T-helper 1 cell treated with Interleukin-12 subunit alpha and Interleukin-12 subunit beta and Interleukin-4 antibody, amounts not matched to agents 30 ng/mL and 1 ng/mL, for 36 hours (primary cell): ENCODE measurements around the gene AP3S1. TPM values are rescaled to one million over a fixed set of nuclear protein-coding genes. Genes with fewer than 3 reads are reported as not detected.
"Not testable (repeated sequence)": the region's sequence is repeated elsewhere in the genome, so short reads cannot be mapped to it uniquely, and the experiment has no call there.

Source experiments
- intact Hi-C: fragments of 100-400 bp; cut with micrococcal nuclease; formaldehyde crosslinking; loops from one replicate; pipeline ENCODE4 v1.15.1; 2024
- total RNA-seq: library from RNA; stranded (reverse); gene quantifications from 2 replicates; pipeline ENCODE4 v1.2.3, GENCODE V29; 2022

AP3S1 gene
- total RNA-seq, 1 donor from 2014 or later, result 43.7 TPM

DNA sequence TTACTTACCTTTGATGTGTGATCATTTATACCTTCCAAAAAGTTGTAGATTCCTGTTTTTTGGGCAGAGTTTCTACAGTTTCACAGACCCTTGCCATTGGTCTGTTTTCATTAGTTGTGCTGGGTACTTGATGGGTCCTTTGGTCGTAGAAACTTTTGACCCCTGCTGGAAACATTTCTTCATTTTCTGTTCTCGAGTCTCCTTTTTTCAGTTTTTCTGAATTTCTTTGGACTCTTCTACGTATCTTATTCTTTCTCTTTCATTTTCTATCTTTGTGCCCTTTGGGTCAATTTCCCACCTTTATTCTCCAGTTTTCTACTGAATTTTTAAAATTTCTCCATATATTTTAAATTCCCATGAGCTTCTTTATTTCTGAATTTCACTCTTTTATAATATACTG lies 16.7 kb downstream of the AP3S1 start:
- intact Hi-C loops, result no loop called here

GRCh38 chr5:115859378-115859777 lies 17.6 kb downstream of the AP3S1 start:
- intact Hi-C loops, result no loop called here

DNA sequence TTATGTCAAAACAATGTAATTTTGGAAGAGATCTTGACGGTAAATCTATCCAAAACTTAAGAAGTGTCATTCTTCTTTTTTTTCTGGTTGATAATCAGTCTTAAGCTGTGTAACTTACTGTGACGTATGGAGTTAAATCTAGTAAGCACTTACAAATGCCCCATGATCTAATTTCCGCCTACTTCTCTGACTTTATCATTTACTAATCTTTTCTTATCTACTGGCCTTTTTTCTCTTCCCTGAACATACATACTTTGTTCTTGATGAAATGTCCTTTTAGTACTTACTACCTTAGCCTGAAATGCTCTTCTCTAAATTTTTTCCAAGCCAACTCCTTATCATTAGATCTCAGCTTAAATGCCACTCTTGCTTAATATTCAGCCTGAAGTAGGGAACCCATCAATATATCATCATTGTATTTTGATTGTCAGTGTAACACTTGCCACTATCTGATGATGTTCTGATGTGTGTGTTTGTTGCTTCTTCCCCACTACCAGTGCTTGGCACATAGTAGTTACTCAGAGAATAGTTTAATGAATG lies 27.6 kb downstream of the AP3S1 start:
- intact Hi-C loops, result no loop called here

DNA sequence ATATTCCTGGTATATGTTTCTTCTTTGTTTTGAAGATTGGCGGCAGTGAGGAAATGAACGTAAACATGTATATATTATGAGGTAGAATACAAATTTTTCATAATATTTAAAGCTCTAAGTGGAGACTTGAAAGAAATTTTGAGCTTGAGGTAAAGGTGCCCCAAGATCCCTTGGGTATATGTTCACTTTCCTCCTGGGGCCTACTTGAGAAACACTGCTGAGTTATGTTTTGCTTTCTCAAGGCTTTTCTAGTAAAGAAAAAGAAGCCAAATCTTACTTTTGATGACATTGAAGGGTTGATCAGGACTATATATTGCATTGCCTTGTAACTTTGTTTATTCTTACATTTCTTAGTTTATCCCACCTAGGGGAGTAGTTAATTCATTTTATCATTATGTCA lies 30.7 kb downstream of the AP3S1 start:
- intact Hi-C loops, result no loop called here

GRCh38 chr5:115873392-115873791 lies 31.7 kb downstream of the AP3S1 start:
- intact Hi-C loops, result no loop called here

DNA sequence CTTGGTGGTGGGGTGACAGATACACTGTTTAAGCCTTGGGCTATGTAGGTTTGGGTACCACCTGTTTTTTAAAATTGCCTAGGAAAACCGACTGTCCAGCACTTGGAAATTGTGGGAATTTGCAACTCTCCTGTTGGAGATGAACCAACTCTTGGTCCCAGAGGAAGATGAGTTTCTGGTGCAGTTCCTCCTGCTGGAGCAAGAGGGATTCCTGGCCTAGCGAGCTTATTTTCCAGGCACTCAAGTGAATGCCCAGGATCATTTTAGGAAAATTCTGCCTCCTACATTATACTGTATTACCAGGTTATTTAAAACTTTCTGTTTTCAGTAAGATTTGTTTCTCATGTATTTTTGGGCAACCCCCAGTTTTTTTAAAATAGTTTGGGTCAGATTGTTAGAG lies 33.7 kb downstream of the AP3S1 start:
- intact Hi-C loops, result no loop called here

DNA sequence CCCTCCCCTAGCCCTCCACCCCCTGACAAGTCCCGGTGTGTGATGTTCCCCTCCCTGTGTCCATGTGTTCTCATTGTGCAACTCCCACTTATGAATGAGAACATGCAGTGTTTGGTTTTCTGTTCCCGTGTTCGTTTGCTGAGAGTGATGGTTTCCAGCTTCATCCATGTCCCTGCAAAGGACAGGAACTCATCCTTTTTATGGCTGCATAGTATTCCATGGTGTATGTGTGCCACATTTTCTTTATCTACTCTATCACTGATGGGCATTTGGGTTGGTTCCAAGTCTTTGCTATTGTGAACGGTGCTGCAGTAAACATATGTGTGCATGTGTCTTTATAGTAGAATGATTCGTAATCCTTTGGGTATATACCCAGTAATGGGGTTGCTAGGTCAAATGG lies 35.6 kb downstream of the AP3S1 start:
- intact Hi-C loops, result not testable (repeated sequence)

DNA sequence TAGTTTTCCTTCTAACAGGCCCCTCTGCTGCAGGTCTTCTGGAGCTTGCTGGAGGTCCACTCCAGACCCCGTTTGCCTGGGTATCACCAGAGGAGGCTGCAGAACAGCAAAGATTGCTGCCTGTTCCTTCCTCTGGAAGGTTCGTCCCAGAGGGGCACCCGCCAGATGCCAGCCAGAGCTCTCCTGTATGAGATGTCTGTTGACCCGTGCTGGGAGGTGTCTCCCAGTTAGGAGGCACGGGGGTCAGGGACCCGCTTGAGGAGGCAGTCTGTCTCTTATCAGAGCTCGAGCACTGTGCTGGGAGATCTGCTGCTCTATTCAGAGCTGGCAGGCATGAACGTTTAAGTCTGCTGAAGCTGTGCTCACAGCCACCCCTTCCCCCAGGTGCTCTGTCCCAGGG lies 40.7 kb downstream of the AP3S1 start:
- intact Hi-C loops, result not testable (repeated sequence)

GRCh38 chr5:115884704-115885103 lies 43.0 kb downstream of the AP3S1 start:
- intact Hi-C loops, result no loop called here

DNA sequence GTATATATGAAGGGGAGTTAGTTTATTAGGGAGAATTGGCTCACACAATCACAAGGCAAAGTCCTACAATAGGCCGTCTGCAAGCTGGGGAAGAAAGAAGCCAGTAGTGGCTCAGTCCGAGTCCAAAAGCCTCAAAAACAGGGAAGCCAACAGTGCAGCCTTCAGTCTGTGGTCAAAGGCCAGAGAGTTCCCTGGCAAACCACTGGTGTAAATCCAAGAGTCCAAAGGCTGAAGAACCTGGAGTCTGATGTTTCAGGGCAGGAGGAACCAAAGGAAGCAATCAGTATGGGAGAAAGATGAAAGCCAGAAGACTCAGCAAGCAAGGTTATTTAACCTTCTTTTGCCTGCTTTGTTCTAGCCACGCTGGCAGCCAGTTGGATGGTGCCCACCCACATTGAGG lies 43.5 kb downstream of the AP3S1 start:
- intact Hi-C loops, result not testable (repeated sequence)

- intact Hi-C loops, result loop anchor here (1.0 kb wide), 1 partner anchor 180 kb away; no protein-coding TSS in a partner anchor
Measured at GRCh38 chr5:115888027-115888426, 46.3 kb downstream of the AP3S1 start.

- intact Hi-C loops, result no loop called here
Measured at GRCh38 chr5:115892021-115892420, 50.3 kb downstream of the AP3S1 start.

GRCh38 chr5:115894342-115894741 lies 52.6 kb downstream of the AP3S1 start:
- intact Hi-C loops, result no loop called here

GRCh38 chr5:115895821-115896220 lies 54.1 kb downstream of the AP3S1 start:
- intact Hi-C loops, result no loop called here

GRCh38 chr5:115898656-115899055 lies 56.9 kb downstream of the AP3S1 start:
- intact Hi-C loops, result no loop called here

GRCh38 chr5:115907177-115907576 lies 65.4 kb downstream of the AP3S1 start:
- intact Hi-C loops, result no loop called here

DNA sequence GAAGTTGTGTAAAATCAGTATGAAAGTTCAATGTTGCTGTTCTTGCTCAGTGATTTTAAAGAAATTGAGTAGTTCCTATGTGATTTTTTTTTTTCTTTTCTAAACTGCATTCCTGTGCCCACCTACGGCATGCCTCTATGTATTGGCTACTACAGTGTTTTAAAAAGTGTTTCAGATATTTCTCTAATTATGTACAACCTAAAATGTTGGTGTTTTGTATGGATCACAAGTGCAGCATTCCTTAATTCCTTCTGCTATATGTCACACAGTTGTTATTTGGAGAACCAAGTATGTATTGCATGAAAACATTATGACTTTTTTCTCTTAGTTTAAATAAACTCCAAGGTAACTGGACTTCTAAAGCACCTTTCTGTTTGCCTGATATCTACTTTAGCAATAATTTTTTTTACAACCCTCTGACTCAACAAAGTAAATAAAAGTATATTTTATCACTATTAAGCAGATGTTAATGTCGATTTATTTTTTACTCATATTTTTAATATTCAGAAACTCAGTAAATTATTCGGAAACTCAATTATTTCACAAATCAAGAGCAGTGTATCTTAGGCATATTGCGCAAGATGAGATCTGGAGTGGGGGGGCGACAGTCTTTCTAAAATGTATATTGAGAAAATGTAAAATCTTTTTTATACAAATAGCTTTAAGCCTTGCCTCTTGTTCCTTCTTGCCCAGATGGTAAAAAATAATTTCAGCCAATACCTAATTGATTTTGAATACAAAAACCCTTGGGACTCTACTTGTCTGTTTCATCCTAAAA lies 72.1 kb downstream of the AP3S1 start:
- intact Hi-C loops, result not testable (repeated sequence)

GRCh38 chr5:115920171-115920725 lies 78.5 kb downstream of the AP3S1 start:
- intact Hi-C loops, result no loop called here

DNA sequence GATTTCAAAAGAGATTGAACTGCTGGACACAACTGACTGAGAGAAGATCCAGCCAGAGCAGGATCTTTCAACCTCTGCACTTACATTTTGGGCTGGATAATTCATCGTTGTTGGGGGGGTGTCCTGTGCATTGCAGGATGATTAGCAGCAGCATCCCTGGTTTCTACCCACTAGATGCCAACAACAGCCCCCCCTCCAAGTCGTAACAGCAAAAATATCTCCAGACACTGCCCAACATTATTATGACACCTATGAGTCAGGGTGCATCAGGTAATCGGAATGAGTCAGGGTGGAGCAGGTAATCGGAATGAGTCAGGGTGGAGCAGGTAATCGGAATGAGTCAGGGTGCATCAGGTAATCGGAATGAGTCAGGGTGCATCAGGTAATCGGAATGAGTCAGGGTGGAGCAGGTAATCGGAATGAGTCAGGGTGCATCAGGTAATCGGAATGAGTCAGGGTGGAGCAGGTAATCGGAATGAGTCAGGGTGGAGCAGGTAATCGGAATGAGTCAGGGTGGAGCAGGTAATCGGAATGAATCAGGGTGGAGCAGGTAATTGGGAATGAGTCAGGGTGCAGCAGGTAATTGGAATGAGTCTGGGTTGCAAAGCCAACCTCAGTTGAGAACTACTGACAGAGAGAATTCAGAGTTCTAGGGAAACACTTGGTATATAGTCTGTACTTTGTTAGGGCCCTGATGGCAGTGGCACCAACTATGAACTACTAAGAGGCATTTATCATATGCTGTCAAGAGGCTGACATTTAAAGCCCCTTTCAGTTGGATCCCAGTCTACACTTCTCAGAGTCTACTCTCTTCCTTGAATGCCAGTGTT lies 87.1 kb downstream of the AP3S1 start:
- intact Hi-C loops, result not testable (repeated sequence)

- intact Hi-C loops, result not testable (repeated sequence)
Measured at GRCh38 chr5:115930171-115930570, 88.4 kb downstream of the AP3S1 start.

DNA sequence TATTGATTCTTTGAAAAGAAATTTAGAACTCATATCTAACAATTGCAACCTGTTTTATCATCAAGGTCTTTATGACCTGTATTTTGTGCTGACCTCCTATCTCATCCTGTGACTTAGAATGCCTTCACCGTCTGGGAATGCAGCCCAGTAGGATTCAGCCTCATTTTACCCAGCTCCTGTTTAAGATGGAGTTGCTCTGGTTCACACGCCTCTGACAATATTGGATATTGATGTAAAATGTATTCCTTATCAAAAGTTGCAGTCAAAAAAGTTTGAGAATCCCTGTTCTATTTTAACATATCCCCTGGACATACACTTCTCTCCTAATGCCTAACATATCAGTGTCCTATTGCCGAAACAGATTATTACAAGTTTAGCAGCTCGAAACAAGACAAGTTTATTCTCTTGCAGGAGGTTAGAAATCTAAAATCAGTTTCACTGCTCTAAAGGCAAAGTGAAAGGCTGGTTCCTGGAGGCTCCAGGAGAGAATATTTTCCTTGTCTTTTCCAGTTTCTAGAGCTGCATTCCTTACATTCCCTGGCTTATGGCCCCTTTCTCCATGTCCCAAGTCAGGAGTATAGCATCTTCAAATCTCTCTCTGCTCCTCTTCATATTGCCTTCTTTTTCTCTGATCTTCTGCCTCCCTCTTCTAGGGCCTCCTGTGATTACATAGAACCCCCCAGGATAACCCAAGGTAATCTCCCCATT lies 89.0 kb downstream of the AP3S1 start:
- intact Hi-C loops, result no loop called here
